Esophagus muscularis mucosa (tissue), 4 donors: Measurements from ENCODE around the gene MUC4.

Experiments
- CTCF ChIP-seq, 3 experiments: fragments of 200-600 bp in 2 of 3; fragments of 450-650 bp in 1 of 3; sonication (generic) in 2 of 3; IDR thresholded peaks; one replicate each; pipeline ENCODE4 v1.5.1; 2017 to 2019; ENCODE audit warnings: antibody characterized with exemption in 3 of 3, mild to moderate bottlenecking in 2 of 3, moderate library complexity in 1 of 3
- EP300 ChIP-seq: sonication (generic); formaldehyde crosslinking; IDR thresholded peaks from one replicate; pipeline ENCODE4 v1.6.1; 2017; ENCODE audit warnings: antibody characterized with exemption
- POLR2A ChIP-seq: fragments of 450-650 bp; IDR thresholded peaks from one replicate; pipeline ENCODE4 v1.6.1; 2017; ENCODE audit warnings: antibody characterized with exemption, moderate library complexity, mild to moderate bottlenecking, low read depth
- POLR2AphosphoS5 ChIP-seq, 2 donors: sonication (generic); formaldehyde crosslinking; IDR thresholded peaks; one replicate each; pipeline ENCODE4 v1.6.1; 2017; ENCODE audit warnings: antibody characterized with exemption in 2 of 2

- TF ChIP-seq POLR2A (no peak), POLR2AphosphoS5 (IDR thresholded peaks at IDR 0.05) (no peak), CTCF (IDR thresholded peaks at IDR 0.05) (no peak), EP300 (no peak)
These were observed 41.5 kb downstream of the MUC4 start for GRCh38 chr3:195770081-195770840.
